ENCODE measurements around the gene FUT7. TPM values are rescaled to one million over a fixed set of nuclear protein-coding genes. Genes with fewer than 3 reads are reported as not detected.

The FUT7 gene
- total and polyA plus RNA-seq, 2 of the 13 experiments (the other 11 are each of a cell fraction or from before 2014, with no cell fraction given), result 0.05 TPM; not detected in 1

DNA sequence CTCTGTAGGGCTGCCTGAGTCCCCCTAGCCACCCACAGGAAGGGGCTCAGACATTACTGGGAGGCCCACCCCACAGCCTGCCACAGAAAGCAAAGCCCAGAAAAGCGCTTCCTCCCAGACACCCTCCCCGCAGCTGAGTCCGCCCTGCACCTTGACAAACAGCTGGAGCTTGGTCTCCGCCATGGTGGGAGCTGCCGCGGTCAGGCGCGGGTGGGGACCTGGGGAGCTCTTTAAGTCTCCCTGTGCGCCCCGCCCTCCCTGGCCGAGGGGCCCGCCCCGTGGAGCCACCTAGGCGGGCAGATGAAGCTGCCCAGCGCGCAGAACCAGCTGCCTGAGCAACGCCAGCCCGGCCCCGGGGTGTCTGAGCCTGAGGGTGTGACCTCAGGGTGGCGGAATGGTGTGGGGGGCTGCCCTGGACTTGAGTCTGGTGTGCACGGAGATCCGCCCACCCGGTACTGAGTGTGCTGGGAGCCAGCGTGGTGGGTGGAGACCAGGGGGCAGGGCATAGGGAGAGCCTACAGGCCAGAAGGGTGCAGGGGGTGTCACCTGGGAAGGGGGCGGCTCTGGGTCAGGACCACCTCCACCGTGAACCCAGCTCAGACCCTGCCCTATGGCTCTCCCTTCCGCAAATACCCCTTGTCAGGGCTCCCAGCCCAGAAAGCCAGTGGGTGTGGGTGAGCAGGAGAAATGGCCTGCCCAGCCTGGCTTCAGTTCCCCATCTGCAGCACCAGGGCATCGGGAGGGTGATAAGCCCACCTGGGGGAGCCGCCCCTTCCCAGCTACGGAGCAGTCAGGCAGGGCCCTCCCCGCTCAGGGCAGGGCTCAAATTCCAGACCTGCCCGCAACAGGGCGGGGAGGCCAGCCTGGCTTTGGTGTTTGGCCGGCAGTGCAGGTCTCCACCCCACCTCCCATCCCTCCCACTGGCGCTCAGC is 35.3 kb downstream of the FUT7 start, which contains the start of gene CLIC3 (continued):
- TF ChIP-seq RBM22 (optimal IDR thresholded peaks at IDR 0.05; ENCODE audit: low read length), result no peak
- TF ChIP-seq ZNF225 (CRISPR knock-in tag; IDR thresholded peaks at IDR 0.05), result no peak
- TF ChIP-seq ZNF567 (CRISPR knock-in tag; IDR thresholded peaks at IDR 0.05; ENCODE audit: borderline replicate concordance), result no peak
- no peak for TF ChIP-seq ARHGAP35 (CRISPR knock-in tag; IDR thresholded peaks at IDR 0.05; ENCODE audit: borderline replicate concordance)
- no peak for TF ChIP-seq ZNF260 (CRISPR knock-in tag; IDR thresholded peaks at IDR 0.05; ENCODE audit: borderline replicate concordance, low read depth)
- no peak for TF ChIP-seq ZNF816 (CRISPR knock-in tag; IDR thresholded peaks at IDR 0.05; ENCODE audit: borderline replicate concordance)
- TF ChIP-seq, protein P1, sequence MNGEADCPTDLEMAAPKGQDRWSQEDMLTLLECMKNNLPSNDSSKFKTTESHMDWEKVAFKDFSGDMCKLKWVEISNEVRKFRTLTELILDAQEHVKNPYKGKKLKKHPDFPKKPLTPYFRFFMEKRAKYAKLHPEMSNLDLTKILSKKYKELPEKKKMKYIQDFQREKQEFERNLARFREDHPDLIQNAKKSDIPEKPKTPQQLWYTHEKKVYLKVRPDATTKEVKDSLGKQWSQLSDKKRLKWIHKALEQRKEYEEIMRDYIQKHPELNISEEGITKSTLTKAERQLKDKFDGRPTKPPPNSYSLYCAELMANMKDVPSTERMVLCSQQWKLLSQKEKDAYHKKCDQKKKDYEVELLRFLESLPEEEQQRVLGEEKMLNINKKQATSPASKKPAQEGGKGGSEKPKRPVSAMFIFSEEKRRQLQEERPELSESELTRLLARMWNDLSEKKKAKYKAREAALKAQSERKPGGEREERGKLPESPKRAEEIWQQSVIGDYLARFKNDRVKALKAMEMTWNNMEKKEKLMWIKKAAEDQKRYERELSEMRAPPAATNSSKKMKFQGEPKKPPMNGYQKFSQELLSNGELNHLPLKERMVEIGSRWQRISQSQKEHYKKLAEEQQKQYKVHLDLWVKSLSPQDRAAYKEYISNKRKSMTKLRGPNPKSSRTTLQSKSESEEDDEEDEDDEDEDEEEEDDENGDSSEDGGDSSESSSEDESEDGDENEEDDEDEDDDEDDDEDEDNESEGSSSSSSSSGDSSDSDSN (CRISPR knock-in tag; IDR thresholded peaks at IDR 0.05), result no peak; the same call in 1 of the 2 replicates
- TF ChIP-seq ZMAT3 (CRISPR knock-in tag; conservative IDR thresholded peaks at IDR 0.05), result no peak
- no peak for TF ChIP-seq MAFF (IDR thresholded peaks at IDR 0.05; ENCODE audit: low read depth, low read length)
- TF ChIP-seq, protein P2, sequence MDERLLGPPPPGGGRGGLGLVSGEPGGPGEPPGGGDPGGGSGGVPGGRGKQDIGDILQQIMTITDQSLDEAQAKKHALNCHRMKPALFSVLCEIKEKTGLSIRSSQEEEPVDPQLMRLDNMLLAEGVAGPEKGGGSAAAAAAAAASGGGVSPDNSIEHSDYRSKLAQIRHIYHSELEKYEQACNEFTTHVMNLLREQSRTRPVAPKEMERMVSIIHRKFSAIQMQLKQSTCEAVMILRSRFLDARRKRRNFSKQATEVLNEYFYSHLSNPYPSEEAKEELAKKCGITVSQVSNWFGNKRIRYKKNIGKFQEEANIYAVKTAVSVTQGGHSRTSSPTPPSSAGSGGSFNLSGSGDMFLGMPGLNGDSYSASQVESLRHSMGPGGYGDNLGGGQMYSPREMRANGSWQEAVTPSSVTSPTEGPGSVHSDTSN (CRISPR knock-in tag; IDR thresholded peaks at IDR 0.05), result no peak
- no peak for TF ChIP-seq GZF1 (CRISPR knock-in tag; IDR thresholded peaks at IDR 0.05)
- TF ChIP-seq SOX6 (IDR thresholded peaks at IDR 0.05), result no peak
- TF ChIP-seq SOX6 (CRISPR knock-in tag; IDR thresholded peaks at IDR 0.05), result no peak
- TF ChIP-seq ZNF160 (CRISPR knock-in tag; IDR thresholded peaks at IDR 0.05), result no peak
- TF ChIP-seq SNAI1 (CRISPR knock-in tag; IDR thresholded peaks at IDR 0.05; ENCODE audit: borderline replicate concordance), result no peak
- TF ChIP-seq TBX2 (CRISPR knock-in tag; IDR thresholded peaks at IDR 0.05; ENCODE audit: borderline replicate concordance), result peak; percentile 53; the same call in 1 of the 2 replicates
- TF ChIP-seq JDP2 (CRISPR knock-in tag; IDR thresholded peaks at IDR 0.05; ENCODE audit: borderline replicate concordance), result no peak
- 0 out of 2 replicates have a peak, but pooled peaks have one; percentile 6 for TF ChIP-seq NFKB2 (CRISPR knock-in tag; IDR thresholded peaks at IDR 0.05; ENCODE audit: borderline replicate concordance)
- TF ChIP-seq KLF11 (CRISPR knock-in tag; IDR thresholded peaks at IDR 0.05), result no peak
- TF ChIP-seq MIXL1 (CRISPR knock-in tag; IDR thresholded peaks at IDR 0.05), result no peak
- TF ChIP-seq, protein P3, sequence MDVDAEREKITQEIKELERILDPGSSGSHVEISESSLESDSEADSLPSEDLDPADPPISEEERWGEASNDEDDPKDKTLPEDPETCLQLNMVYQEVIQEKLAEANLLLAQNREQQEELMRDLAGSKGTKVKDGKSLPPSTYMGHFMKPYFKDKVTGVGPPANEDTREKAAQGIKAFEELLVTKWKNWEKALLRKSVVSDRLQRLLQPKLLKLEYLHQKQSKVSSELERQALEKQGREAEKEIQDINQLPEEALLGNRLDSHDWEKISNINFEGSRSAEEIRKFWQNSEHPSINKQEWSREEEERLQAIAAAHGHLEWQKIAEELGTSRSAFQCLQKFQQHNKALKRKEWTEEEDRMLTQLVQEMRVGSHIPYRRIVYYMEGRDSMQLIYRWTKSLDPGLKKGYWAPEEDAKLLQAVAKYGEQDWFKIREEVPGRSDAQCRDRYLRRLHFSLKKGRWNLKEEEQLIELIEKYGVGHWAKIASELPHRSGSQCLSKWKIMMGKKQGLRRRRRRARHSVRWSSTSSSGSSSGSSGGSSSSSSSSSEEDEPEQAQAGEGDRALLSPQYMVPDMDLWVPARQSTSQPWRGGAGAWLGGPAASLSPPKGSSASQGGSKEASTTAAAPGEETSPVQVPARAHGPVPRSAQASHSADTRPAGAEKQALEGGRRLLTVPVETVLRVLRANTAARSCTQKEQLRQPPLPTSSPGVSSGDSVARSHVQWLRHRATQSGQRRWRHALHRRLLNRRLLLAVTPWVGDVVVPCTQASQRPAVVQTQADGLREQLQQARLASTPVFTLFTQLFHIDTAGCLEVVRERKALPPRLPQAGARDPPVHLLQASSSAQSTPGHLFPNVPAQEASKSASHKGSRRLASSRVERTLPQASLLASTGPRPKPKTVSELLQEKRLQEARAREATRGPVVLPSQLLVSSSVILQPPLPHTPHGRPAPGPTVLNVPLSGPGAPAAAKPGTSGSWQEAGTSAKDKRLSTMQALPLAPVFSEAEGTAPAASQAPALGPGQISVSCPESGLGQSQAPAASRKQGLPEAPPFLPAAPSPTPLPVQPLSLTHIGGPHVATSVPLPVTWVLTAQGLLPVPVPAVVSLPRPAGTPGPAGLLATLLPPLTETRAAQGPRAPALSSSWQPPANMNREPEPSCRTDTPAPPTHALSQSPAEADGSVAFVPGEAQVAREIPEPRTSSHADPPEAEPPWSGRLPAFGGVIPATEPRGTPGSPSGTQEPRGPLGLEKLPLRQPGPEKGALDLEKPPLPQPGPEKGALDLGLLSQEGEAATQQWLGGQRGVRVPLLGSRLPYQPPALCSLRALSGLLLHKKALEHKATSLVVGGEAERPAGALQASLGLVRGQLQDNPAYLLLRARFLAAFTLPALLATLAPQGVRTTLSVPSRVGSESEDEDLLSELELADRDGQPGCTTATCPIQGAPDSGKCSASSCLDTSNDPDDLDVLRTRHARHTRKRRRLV (CRISPR knock-in tag; IDR thresholded peaks at IDR 0.05), result no peak
- TF ChIP-seq ZNF34 (CRISPR knock-in tag; IDR thresholded peaks at IDR 0.05; ENCODE audit: borderline replicate concordance), result peak; percentile 48; the same call in 1 of the 2 replicates
